ENCODE data around the gene LGI4. TPM values are rescaled to one million over a fixed set of nuclear protein-coding genes. Genes with fewer than 3 reads are reported as not detected.

The LGI4 gene
- total RNA-seq, 1 experiment from 2014 or later: 3.2 TPM

DNA sequence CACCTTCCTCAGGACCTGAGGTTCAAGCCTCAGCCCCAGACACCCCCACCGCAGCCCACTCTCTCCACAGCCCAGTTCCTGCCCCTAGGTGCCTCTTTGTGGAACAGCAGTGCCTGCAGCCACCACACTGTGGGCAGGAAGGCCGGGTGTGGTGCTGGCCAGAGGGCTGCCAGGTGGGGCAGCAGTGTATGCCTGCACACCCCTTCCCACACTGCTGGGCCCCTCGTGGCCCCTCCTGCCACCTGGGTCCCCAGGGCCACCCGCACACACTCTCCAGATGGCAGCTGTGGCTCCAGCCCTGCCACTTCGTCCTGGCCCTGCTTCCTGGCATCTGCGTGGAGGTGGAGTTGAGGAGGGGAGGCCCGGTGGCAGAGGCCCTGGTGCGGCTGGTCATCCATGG is 58.2 kb downstream of the LGI4 start:
- H3K23me2 ChIP-seq (ENCODE audit: insufficient read length, low read depth, low read length, poor library complexity, severe bottlenecking): no peaks in the 10 kb centered on the region
- H2BK20ac ChIP-seq (ENCODE audit: low read depth, low read length, poor library complexity, severe bottlenecking): no peak overlapping the region
- H3K27ac Mint-ChIP-seq: no peak overlapping the region
- H3K23ac ChIP-seq (ENCODE audit: insufficient read length, low read depth, low read length): no peak overlapping the region
- H2BK15ac ChIP-seq (ENCODE audit: low read depth, low read length): no peak overlapping the region
- no peaks in the 10 kb centered on the region for H3K9me3 Mint-ChIP-seq
- H3K9ac ChIP-seq (ENCODE audit: extremely low read depth, insufficient read length, low read length): no peak overlapping the region
- no CpG with 5 or more reads among the region's 8 CpGs for WGBS (ENCODE audit: extremely low coverage, insufficient read length, low lambda C conversion rate)
- H3K4ac ChIP-seq (ENCODE audit: low read depth, low read length): no peak overlapping the region
- no peak overlapping the region for H2BK5ac ChIP-seq (ENCODE audit: insufficient read length, low read length)
- H3K79me2 ChIP-seq (ENCODE audit: insufficient read depth, low read length): no peaks in the 10 kb centered on the region
- H4K8ac ChIP-seq (replicated peaks; ENCODE audit: insufficient read length, low read depth, low read length): no peak overlapping the region
- DNase-seq: no peak
- no peak overlapping the region for H2AK5ac ChIP-seq (ENCODE audit: insufficient read length, low read length)
- peaks cover 0 to 5% of the 10 kb centered on the region in 2 experiments; a peak in 2 of 4 replicates for H3K4me1 Mint-ChIP-seq
- H3K4me3 Mint-ChIP-seq: no peak overlapping the region
- H2BK12ac ChIP-seq (ENCODE audit: insufficient read length, low read depth, low read length): no peak overlapping the region
- no peaks in the 10 kb centered on the region for H4K20me1 ChIP-seq (ENCODE audit: control insufficient read depth, insufficient read depth, insufficient read length)
- H3K27me3 ChIP-seq (ENCODE audit: insufficient read depth, low read length): no peaks in the 10 kb centered on the region
- H3K56ac ChIP-seq (ENCODE audit: insufficient read length, low read depth, low read length): no peak overlapping the region
- no peak overlapping the region for H2AFZ ChIP-seq (ENCODE audit: low read length)
- no peak overlapping the region for H3K4me2 ChIP-seq (ENCODE audit: insufficient read depth, insufficient read length, low read length)
- no peak overlapping the region for H3K27ac ChIP-seq (ENCODE audit: insufficient read length, low read depth, low read length)
- no peak for TF ChIP-seq CTCF (conservative IDR thresholded peaks at IDR 0.05)
- H3K14ac ChIP-seq (ENCODE audit: insufficient read depth, low read length): no peak overlapping the region
- no peaks in the 10 kb centered on the region for H3K79me1 ChIP-seq (ENCODE audit: insufficient read depth, low read depth, low read length, poor library complexity, severe bottlenecking)
- peaks cover 7% of the 10 kb centered on the region for H3K27me3 Mint-ChIP-seq (ENCODE audit: low read depth)
- no peaks in the 10 kb centered on the region for H3K4me1 ChIP-seq (ENCODE audit: insufficient read depth, low read length)
- no peak overlapping the region for H3K18ac ChIP-seq (ENCODE audit: insufficient read length, low read depth, low read length)
- no peak overlapping the region for H3T11ph ChIP-seq (ENCODE audit: low read length)
- no peaks in the 10 kb centered on the region for H3K36me3 Mint-ChIP-seq (ENCODE audit: insufficient read depth in 1 of 3, low read depth in 3 of 3)
- H4K5ac ChIP-seq (ENCODE audit: insufficient read length, low read depth, low read length): no peak overlapping the region
- H2BK120ac ChIP-seq (ENCODE audit: low read depth, low read length, poor library complexity, severe bottlenecking): no peak overlapping the region
- no peaks in the 10 kb centered on the region for H3K9me3 ChIP-seq (ENCODE audit: control insufficient read depth, low read depth, low read length)
- no peak overlapping the region for H4K91ac ChIP-seq (ENCODE audit: insufficient read length, low read depth, low read length)
